Fibroblast of skin of back (primary cell): ENCODE results near the gene AASDH.
"Not testable (repeated sequence)": the region's sequence is repeated elsewhere in the genome, so short reads cannot be mapped to it uniquely, and the experiment has no call there.

Experiments
- DNase-seq: peaks from one replicate; pipeline ENCODE4 v3.0.0-alpha.2; 2013

AASDH gene

GRCh38 chr4:56400560-56400959, 13.3 kb upstream of the AASDH start:
- no peak for DNase-seq

GRCh38 chr4:56391270-56391669, 4.0 kb upstream of the AASDH start:
- DNase-seq, result no peak

- DNase-seq, result no peak
Observed at GRCh38 chr4:56389558-56389957, 2.3 kb upstream of the AASDH start.

GRCh38 chr4:56388306-56388705, 1.0 kb upstream of the AASDH start:
- DNase-seq, result no peak

GRCh38 chr4:56386091-56386490, 1.2 kb downstream of the AASDH start:
- DNase-seq, result no peak

- DNase-seq, result no peak
Observed at GRCh38 chr4:56375458-56375857, 11.8 kb downstream of the AASDH start.

GRCh38 chr4:56374956-56375355, 12.3 kb downstream of the AASDH start:
- no peak for DNase-seq

- peak; percentile 6 for DNase-seq
Observed at GRCh38 chr4:56372774-56373173, 14.5 kb downstream of the AASDH start.

- DNase-seq, result no peak
Observed at GRCh38 chr4:56371426-56372220, 15.7 kb downstream of the AASDH start.

GRCh38 chr4:56370377-56370776, 16.9 kb downstream of the AASDH start:
- no peak for DNase-seq

- DNase-seq, result not testable (repeated sequence)
Observed at GRCh38 chr4:56362981-56363380, 24.3 kb downstream of the AASDH start.

GRCh38 chr4:56360071-56360470, 27.2 kb downstream of the AASDH start:
- DNase-seq, result no peak

GRCh38 chr4:56356650-56357049, 30.6 kb downstream of the AASDH start:
- no peak for DNase-seq

- DNase-seq, result no peak
Observed at GRCh38 chr4:56348576-56348975, 38.7 kb downstream of the AASDH start.

GRCh38 chr4:56345458-56345857, 41.8 kb downstream of the AASDH start:
- DNase-seq, result no peak

GRCh38 chr4:56342746-56343145, 44.5 kb downstream of the AASDH start:
- peak; percentile 33 for DNase-seq

GRCh38 chr4:56330691-56331090, 56.6 kb downstream of the AASDH start:
- DNase-seq, result peak; percentile 6

- DNase-seq, result no peak
Observed at GRCh38 chr4:56326363-56326762, 60.9 kb downstream of the AASDH start.

GRCh38 chr4:56324011-56324610, 63.2 kb downstream of the AASDH start:
- DNase-seq, result no peak

GRCh38 chr4:56323327-56323726, 64.0 kb downstream of the AASDH start:
- no peak for DNase-seq

GRCh38 chr4:56321251-56321650, 66.0 kb downstream of the AASDH start:
- DNase-seq, result no peak

- no peak for DNase-seq
Observed at GRCh38 chr4:56320293-56320692, 67.0 kb downstream of the AASDH start.

GRCh38 chr4:56318555-56318954, 68.7 kb downstream of the AASDH start:
- no peak for DNase-seq

GRCh38 chr4:56317749-56318148, 69.5 kb downstream of the AASDH start:
- DNase-seq, result no peak
